GM19035 (cell line): ENCODE data around the gene PHETA1.

Experiments used
- ATAC-seq: cut with Tn5 transposase; IDR thresholded peaks from one replicate; pipeline ENCODE4 v1.9.1; 2021; ENCODE audit not compliant: unreplicated experiment

PHETA1 gene

GRCh38 chr12:111328138-111328537 lies 40.8 kb downstream of the PHETA1 start:
- no peak for ATAC-seq

DNA sequence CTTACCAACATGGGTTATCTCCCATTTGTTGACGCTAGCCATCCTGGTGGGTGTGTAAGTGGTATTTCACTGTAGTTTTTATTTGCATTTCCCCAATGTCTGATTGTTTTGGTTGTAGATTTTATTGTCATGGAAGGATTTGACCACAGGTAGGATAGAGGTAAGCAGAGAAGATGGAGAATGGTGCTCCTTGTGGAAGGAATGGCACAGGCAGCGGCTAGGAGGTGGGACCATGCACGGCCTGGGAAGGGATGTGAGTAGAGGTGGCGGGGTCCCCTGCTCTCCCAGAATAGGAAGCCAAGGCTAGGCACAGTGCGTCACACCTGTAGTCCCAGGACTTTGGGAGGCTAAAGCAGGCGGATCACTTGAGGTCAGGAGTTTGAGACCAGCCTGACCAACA lies 41.4 kb downstream of the PHETA1 start:
- no peak for ATAC-seq

DNA sequence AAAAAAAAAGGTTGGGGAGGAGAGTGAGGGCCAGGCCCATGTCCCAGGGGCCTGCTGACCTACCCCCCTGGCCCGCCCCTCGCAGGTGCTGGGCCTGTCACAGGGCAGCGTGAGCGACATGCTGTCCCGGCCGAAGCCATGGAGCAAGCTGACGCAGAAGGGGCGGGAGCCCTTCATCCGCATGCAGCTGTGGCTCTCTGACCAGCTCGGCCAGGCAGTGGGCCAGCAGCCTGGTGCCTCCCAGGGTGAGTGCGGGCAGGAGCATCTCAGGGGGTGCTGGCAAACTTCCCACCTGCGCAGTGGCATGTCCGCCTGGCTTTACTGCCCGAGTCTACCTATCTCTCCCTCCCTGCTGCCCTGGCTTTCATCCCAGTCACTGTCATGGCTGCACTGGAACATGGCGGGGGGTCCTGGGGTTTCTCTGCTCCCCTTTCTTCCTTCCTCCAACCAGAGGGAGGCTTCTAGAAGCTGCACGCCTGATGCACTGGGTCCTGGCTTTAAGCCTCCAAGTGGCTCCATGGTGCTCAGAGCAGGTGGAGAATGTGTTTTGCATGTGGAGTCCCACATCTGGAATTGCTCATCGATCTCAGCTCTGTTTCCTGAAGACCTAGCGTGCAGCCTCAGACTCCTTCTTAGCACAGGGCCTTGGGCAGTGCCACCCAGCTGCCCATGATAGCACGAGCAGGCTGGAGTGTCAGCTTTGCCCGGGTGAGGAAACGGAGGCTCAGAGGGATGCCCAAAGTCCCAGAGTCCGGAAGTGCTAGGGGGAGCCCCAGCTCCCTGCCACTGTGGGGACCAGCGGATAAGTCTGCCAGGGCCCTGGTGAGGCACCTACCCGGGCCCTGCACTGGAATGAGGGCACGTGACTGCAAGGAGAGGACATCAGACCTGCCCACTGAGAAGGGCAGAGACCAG lies 46.3 kb downstream of the PHETA1 start:
- no peak for ATAC-seq

- ATAC-seq = no peak
Measured at GRCh38 chr12:111321317-111321716, 47.6 kb downstream of the PHETA1 start.

- ATAC-seq = no peak
Measured at GRCh38 chr12:111320258-111321050, 48.4 kb downstream of the PHETA1 start.

DNA sequence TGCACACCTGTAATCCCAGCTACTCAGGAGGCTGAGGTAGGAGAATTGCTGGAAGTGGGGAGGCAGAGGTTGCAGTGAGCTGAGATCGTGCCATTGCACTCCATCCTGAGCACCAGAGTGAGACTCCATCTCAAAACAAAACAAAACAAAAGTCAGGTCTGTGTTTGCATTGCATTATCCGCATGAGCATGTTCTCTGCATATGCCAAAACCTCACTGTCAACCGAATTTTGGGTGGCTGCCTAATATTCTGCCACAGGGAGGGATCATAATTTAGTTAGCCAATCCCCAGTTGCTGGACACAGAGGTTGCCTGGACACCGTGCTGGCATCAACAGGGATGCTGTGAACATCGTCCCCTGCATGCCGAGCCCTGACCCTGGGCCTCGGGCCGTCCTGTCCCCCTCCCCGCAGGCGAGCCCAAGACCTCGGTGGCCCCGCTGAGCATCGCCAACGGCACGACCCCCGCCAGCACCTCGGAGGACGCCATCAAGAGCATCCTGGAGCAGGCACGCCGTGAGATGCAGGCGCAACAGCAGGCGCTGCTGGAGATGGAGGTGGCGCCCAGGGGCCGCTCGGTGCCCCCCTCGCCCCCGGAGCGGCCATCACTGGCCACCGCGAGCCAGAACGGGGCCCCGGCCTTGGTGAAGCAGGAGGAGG lies 49.2 kb downstream of the PHETA1 start:
- no peak for ATAC-seq

- no peak for ATAC-seq
Measured at GRCh38 chr12:111318450-111318849, 50.4 kb downstream of the PHETA1 start.

- no peak for ATAC-seq
Measured at GRCh38 chr12:111316671-111317070, 52.2 kb downstream of the PHETA1 start.

DNA sequence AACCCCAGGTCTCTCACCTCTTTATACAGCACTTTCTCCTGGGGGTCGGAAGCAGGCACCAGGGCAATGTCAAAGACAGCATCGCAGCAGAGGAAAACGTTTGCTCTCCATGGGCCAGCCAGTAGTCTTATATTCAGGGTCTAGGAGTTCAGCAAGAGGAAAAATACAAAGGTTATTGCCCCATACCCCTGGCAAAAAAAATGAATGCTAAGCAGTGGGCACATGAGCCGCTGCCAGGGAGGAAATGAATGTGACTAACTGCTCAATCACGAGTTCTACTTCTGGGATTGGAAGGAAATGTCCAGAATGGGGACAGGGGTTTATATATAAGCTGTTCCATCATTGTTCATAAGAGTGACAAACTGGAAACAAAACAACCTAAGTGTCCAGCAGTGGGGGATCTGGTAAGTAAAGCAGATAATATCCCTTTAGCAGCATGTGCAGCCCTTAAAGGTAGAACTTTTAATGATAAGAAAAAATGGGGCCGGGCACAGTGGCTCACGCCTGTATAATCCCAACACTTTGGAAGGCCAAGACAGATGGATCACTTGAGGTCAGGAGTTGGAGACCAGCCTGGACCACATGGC lies 53.8 kb downstream of the PHETA1 start:
- no peak for ATAC-seq

DNA sequence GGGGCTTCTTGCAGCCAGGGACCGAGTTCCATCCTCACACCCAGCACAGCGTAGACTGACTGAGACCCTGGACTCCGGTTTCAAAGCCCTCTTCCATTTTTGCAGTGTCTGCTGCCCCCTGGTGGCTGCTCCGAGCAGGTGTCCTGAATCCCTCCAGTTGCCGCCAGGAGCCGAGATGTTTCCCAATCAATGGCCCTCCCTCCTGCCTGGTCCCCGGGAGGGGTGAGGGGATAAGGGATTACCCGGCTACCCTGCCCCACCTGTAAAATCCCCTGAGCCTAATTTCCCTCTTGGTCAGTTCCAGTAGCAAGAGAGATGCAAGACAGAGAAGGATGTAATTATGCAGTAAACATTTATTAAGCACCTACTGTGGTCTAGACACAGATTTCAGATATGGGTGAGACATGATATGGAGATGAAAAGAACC lies 55.0 kb downstream of the PHETA1 start:
- no peak for ATAC-seq

DNA sequence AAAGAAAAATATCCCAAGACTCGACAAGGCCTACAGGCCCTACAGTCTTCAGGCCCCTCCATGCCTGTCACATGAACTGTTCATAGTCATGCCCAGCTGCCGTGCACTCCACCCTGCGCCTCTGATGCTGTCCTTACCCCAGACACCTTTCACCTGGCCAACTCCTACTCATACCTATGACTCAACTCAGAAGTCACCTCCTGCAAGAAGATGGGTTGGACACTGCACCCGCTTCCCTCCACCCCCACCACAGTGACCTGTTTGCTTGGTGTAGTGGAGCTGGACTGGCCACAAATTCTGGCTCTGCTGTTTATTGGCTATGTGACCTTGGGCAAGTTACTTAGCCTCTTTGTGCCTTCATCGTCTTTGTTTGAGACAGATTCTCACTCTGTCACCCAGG lies 56.2 kb downstream of the PHETA1 start:
- ATAC-seq = no peak

- ATAC-seq = no peak
Measured at GRCh38 chr12:111312016-111312415, 56.9 kb downstream of the PHETA1 start.

DNA sequence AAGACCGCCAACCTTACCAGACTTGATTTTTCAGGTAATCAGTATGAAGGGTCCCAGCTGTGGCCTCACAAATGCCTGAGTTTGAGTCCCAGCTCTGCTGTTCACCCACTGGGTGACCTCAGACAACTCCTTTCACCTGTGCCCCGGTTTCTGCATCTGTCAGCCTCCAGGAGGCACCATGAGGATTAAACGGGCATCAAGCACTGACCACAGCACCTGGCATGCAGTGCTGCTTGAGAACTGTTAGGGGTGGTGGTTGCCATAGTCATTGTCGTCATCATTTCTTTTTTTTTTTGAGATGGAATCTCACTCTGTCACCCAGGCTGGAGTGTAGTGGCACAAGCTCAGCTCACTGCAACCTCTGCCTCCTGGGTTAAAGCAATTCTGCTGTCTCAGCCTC lies 57.9 kb downstream of the PHETA1 start:
- no peak for ATAC-seq
